Peyer's patch (tissue), 4 donors: ENCODE results near the gene CCR2.

ENCODE experiments used
- POLR2A ChIP-seq, 2 donors: fragments of 450-650 bp; IDR thresholded peaks; one replicate each; pipeline ENCODE4 v1.5.1; 2017; ENCODE audit warnings: antibody characterized with exemption in 2 of 2, mild to moderate bottlenecking in 2 of 2, moderate library complexity in 2 of 2
- TF ChIP-seq, protein P1 (sequence below), 6 experiments: fragments of 450-650 bp in 4 of 6; fragments of 200-600 bp in 2 of 6; sonication (generic) in 1 of 6; IDR thresholded peaks; one replicate each; pipeline ENCODE4 v1.5.1; 2017 to 2019; ENCODE audit warnings: antibody characterized with exemption in 6 of 6, mild to moderate bottlenecking in 3 of 6, moderate library complexity in 1 of 6

DNA sequence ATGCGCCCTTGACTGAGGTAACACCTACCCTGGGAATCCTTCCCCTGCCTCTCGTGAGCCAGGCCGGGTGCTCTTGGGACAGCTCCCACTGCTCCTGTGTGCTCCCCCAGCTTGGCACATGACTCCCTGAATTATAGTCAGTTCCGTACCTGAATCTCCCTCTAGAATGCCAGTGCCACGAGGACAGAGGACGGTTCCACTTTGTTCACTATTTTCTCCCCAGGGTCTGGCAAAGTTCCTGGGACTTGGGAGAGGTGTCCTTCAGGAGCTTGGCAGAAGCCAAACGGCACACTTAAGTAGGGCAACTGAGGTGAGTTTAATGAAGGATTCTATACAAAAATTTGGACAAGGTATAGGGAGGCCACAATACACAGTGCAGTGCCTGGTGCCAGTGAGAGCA lies 43.2 kb downstream of the CCR2 start:
- TF ChIP-seq, protein P1, sequence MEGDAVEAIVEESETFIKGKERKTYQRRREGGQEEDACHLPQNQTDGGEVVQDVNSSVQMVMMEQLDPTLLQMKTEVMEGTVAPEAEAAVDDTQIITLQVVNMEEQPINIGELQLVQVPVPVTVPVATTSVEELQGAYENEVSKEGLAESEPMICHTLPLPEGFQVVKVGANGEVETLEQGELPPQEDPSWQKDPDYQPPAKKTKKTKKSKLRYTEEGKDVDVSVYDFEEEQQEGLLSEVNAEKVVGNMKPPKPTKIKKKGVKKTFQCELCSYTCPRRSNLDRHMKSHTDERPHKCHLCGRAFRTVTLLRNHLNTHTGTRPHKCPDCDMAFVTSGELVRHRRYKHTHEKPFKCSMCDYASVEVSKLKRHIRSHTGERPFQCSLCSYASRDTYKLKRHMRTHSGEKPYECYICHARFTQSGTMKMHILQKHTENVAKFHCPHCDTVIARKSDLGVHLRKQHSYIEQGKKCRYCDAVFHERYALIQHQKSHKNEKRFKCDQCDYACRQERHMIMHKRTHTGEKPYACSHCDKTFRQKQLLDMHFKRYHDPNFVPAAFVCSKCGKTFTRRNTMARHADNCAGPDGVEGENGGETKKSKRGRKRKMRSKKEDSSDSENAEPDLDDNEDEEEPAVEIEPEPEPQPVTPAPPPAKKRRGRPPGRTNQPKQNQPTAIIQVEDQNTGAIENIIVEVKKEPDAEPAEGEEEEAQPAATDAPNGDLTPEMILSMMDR (IDR thresholded peaks at IDR 0.05): no peak
- no peak for TF ChIP-seq POLR2A (IDR thresholded peaks at IDR 0.05)
